ENCODE results near the gene MED12L.

Gene MED12L

GRCh38 chr3:151113343-151113742, 27.9 kb downstream of the MED12L start:
- in situ Hi-C loops (cut with HindIII; ENCODE audit: low sequenced_read_pairs): no loop called here
- no peak for TF ChIP-seq CTCF (IDR thresholded peaks at IDR 0.05; ENCODE audit: low read depth, low read length)
- no peak overlapping the region for H3K4me3 ChIP-seq (ENCODE audit: low read depth, low read length)
- no peak for DNase-seq (ENCODE audit: low read depth, low spot score)

GRCh38 chr3:151117047-151117446, 31.6 kb downstream of the MED12L start:
- no peak overlapping the region for H3K4me3 ChIP-seq (ENCODE audit: low read depth, low read length)
- DNase-seq (ENCODE audit: low read depth, low spot score): no peak
- in situ Hi-C loops (cut with HindIII; ENCODE audit: low sequenced_read_pairs): no loop called here
- no peak for TF ChIP-seq CTCF (IDR thresholded peaks at IDR 0.05; ENCODE audit: low read depth, low read length)

- no peak overlapping the region for H3K4me3 ChIP-seq (ENCODE audit: low read depth, low read length)
Observed at GRCh38 chr3:151119188-151119587, 33.7 kb downstream of the MED12L start.

GRCh38 chr3:151120409-151120808, 34.9 kb downstream of the MED12L start:
- no peak overlapping the region for H3K4me3 ChIP-seq (ENCODE audit: low read depth, low read length)
- DNase-seq (ENCODE audit: low read depth, low spot score): no peak
- TF ChIP-seq CTCF (IDR thresholded peaks at IDR 0.05; ENCODE audit: low read depth, low read length): no peak
- in situ Hi-C loops (cut with HindIII; ENCODE audit: low sequenced_read_pairs): no loop called here

More at GRCh38 chr3:151119188-151119587, 33.7 kb downstream of the MED12L start:
- in situ Hi-C loops (cut with HindIII; ENCODE audit: low sequenced_read_pairs): no loop called here
- TF ChIP-seq CTCF (IDR thresholded peaks at IDR 0.05; ENCODE audit: low read depth, low read length): no peak
- no peak for DNase-seq (ENCODE audit: low read depth, low spot score)

GRCh38 chr3:151121016-151121415, 35.6 kb downstream of the MED12L start:
- no peak overlapping the region for H3K4me3 ChIP-seq (ENCODE audit: low read depth, low read length)
- DNase-seq (ENCODE audit: low read depth, low spot score): no peak
- no peak for TF ChIP-seq CTCF (IDR thresholded peaks at IDR 0.05; ENCODE audit: low read depth, low read length)
- in situ Hi-C loops (cut with HindIII; ENCODE audit: low sequenced_read_pairs): no loop called here

GRCh38 chr3:151123827-151124226, 38.4 kb downstream of the MED12L start:
- no peak for TF ChIP-seq CTCF (IDR thresholded peaks at IDR 0.05; ENCODE audit: low read depth, low read length)
- DNase-seq (ENCODE audit: low read depth, low spot score): no peak
- in situ Hi-C loops (cut with HindIII; ENCODE audit: low sequenced_read_pairs): no loop called here
- no peak overlapping the region for H3K4me3 ChIP-seq (ENCODE audit: low read depth, low read length)

- in situ Hi-C loops (cut with HindIII; ENCODE audit: low sequenced_read_pairs): no loop called here
- no peak for TF ChIP-seq CTCF (IDR thresholded peaks at IDR 0.05; ENCODE audit: low read depth, low read length)
- no peak overlapping the region for H3K4me3 ChIP-seq (ENCODE audit: low read depth, low read length)
- DNase-seq (ENCODE audit: low read depth, low spot score): no peak
Observed at GRCh38 chr3:151124476-151124875, 39.0 kb downstream of the MED12L start.

All from astrocyte of the spinal cord (primary cell).